Karpas-422 (cell line): ENCODE data around the gene RBMS3. TPM values are rescaled to one million over a fixed set of nuclear protein-coding genes. Genes with fewer than 3 reads are reported as not detected.

Experiments used
- DNase-seq: peaks from one replicate; pipeline ENCODE4 v3.0.0-alpha.2; 2015
- H2AFZ ChIP-seq: fragments of 200-600 bp; sonication (generic); 2 replicates; pipeline ENCODE4 v1.6.1; 2014; ENCODE audit warnings: antibody characterized with exemption, low read length, mixed read lengths
- H3K27ac ChIP-seq: fragments of 200-600 bp; sonication (generic); 2 replicates; pipeline ENCODE4 v1.5.1; 2014; ENCODE audit warnings: mild to moderate bottlenecking, low read length, moderate library complexity
- H3K27me3 ChIP-seq: fragments of 200-600 bp; sonication (generic); 2 replicates; pipeline ENCODE4 v1.6.1; 2014; ENCODE audit warnings: low read length, mixed read lengths
- H3K36me3 ChIP-seq: fragments of 200-600 bp; sonication (generic); 2 replicates; pipeline ENCODE4 v1.6.1; 2014; ENCODE audit warnings: low read length, mixed read lengths; ENCODE audit not compliant: insufficient read depth
- H3K4me1 ChIP-seq: fragments of 200-600 bp; sonication (generic); 2 replicates; pipeline ENCODE4 v1.6.1; 2014; ENCODE audit warnings: mild to moderate bottlenecking, low read length, mixed read lengths
- H3K4me2 ChIP-seq: fragments of 200-600 bp; sonication (generic); 2 replicates; pipeline ENCODE4 v1.6.1; 2014; ENCODE audit warnings: low read length, low read depth, mild to moderate bottlenecking; ENCODE audit not compliant: poor library complexity, severe bottlenecking
- H3K4me3 ChIP-seq: fragments of 200-600 bp; sonication (generic); 2 replicates; pipeline ENCODE4 v1.5.1; 2014; ENCODE audit warnings: mild to moderate bottlenecking, antibody characterized with exemption, low read length, mixed read lengths
- H3K79me2 ChIP-seq: fragments of 200-600 bp; sonication (generic); 2 replicates; pipeline ENCODE4 v1.6.1; 2014; ENCODE audit warnings: mild to moderate bottlenecking, low read length, mixed read lengths
- H3K9ac ChIP-seq: fragments of 200-600 bp; sonication (generic); 2 replicates; pipeline ENCODE4 v1.6.0; 2014; ENCODE audit warnings: low read length
- H3K9me2 ChIP-seq: fragments of 200-600 bp; sonication (generic), shearing (Covaris generic); replicated peaks from 2 replicates; pipeline ENCODE4 v1.6.0; 2014; ENCODE audit warnings: mild to moderate bottlenecking, low read length, moderate library complexity; ENCODE audit not compliant: insufficient read depth
- H3K9me3 ChIP-seq: fragments of 300-700, 200-600 bp; sonication (generic); 2 replicates; pipeline ENCODE4 v1.6.1; 2014; ENCODE audit warnings: low read length, mixed read lengths
- H4K20me1 ChIP-seq: fragments of 200-600 bp; sonication (generic); 2 replicates; pipeline ENCODE4 v1.6.1; 2014; ENCODE audit warnings: mild to moderate bottlenecking, antibody characterized with exemption, low read length, low read depth; ENCODE audit not compliant: insufficient read depth
- total RNA-seq: library from RNA; depleted of rRNA; stranded (reverse); fragments of >200 nt; shearing (Covaris generic); gene quantifications from 2 replicates; pipeline ENCODE4 v1.2.3, GENCODE V29; 2014; ENCODE audit warnings: low replicate concordance

RBMS3 gene
- total RNA-seq, 1 experiment from 2014 or later, result not detected

GRCh38 chr3:29344154-29344553 is 63.3 kb downstream of the RBMS3 start:
- H3K27ac ChIP-seq, result no peak overlapping the region
- no peaks in the 10 kb centered on the region for H4K20me1 ChIP-seq
- no peaks in the 10 kb centered on the region for H3K36me3 ChIP-seq
- no peaks in the 10 kb centered on the region; the same call in 1 of the 2 replicates for H3K9me3 ChIP-seq
- H3K27me3 ChIP-seq, result no peaks in the 10 kb centered on the region
- H3K9me2 ChIP-seq, result no peaks in the 10 kb centered on the region
- no peak for DNase-seq
- no peaks in the 10 kb centered on the region for H3K4me1 ChIP-seq
- H2AFZ ChIP-seq, result no peak overlapping the region
- no peak overlapping the region for H3K4me2 ChIP-seq
- H3K9ac ChIP-seq, result no peak overlapping the region
- H3K4me3 ChIP-seq, result no peak overlapping the region
- no peaks in the 10 kb centered on the region for H3K79me2 ChIP-seq

GRCh38 chr3:29344935-29345334 is 64.1 kb downstream of the RBMS3 start:
- H3K9me3 ChIP-seq, result no peaks in the 10 kb centered on the region; the same call in 1 of the 2 replicates
- H3K4me3 ChIP-seq, result no peak overlapping the region
- no peaks in the 10 kb centered on the region for H3K79me2 ChIP-seq
- no peak overlapping the region for H3K27ac ChIP-seq
- H4K20me1 ChIP-seq, result no peaks in the 10 kb centered on the region
- H2AFZ ChIP-seq, result no peak overlapping the region
- no peaks in the 10 kb centered on the region for H3K27me3 ChIP-seq
- no peak overlapping the region for H3K9ac ChIP-seq
- H3K36me3 ChIP-seq, result no peaks in the 10 kb centered on the region
- no peak for DNase-seq
- no peaks in the 10 kb centered on the region for H3K4me1 ChIP-seq
- no peak overlapping the region for H3K4me2 ChIP-seq
- H3K9me2 ChIP-seq, result no peaks in the 10 kb centered on the region

- Histone ChIP-seq H3K4me2 (no peak overlapping the region), H3K9me2 (no peaks in the 10 kb centered on the region), H4K20me1 (no peaks in the 10 kb centered on the region), H3K9ac (no peak overlapping the region), H3K27ac (no peak overlapping the region), H3K79me2 (no peaks in the 10 kb centered on the region), H3K27me3 (no peaks in the 10 kb centered on the region), H3K9me3 (no peaks in the 10 kb centered on the region; the same call in 1 of the 2 replicates), H3K4me3 (no peak overlapping the region), H3K4me1 (no peaks in the 10 kb centered on the region), H3K36me3 (no peaks in the 10 kb centered on the region), H2AFZ (no peak overlapping the region)
- DNase-seq, result no peak
Measured at GRCh38 chr3:29345516-29346300, 64.8 kb downstream of the RBMS3 start.

GRCh38 chr3:29346828-29347227 is 66.0 kb downstream of the RBMS3 start:
- Histone ChIP-seq H3K9me3 (no peaks in the 10 kb centered on the region; the same call in 1 of the 2 replicates), H2AFZ (no peak overlapping the region), H3K9me2 (no peaks in the 10 kb centered on the region)

GRCh38 chr3:29347412-29347811 is 66.5 kb downstream of the RBMS3 start:
- Histone ChIP-seq H3K79me2 (no peaks in the 10 kb centered on the region), H3K9ac (no peak overlapping the region), H3K4me2 (no peak overlapping the region), H2AFZ (no peak overlapping the region), H3K4me1 (no peaks in the 10 kb centered on the region), H3K27ac (no peak overlapping the region), H3K36me3 (no peaks in the 10 kb centered on the region), H3K4me3 (no peak overlapping the region), H4K20me1 (no peaks in the 10 kb centered on the region), H3K9me3 (no peaks in the 10 kb centered on the region; the same call in 1 of the 2 replicates), H3K27me3 (no peaks in the 10 kb centered on the region), H3K9me2 (no peaks in the 10 kb centered on the region)
- DNase-seq, result no peak

More at GRCh38 chr3:29346828-29347227, 66.0 kb downstream of the RBMS3 start:
- Histone ChIP-seq H3K4me1 (no peaks in the 10 kb centered on the region), H3K4me2 (no peak overlapping the region), H3K36me3 (no peaks in the 10 kb centered on the region), H3K79me2 (no peaks in the 10 kb centered on the region), H4K20me1 (no peaks in the 10 kb centered on the region), H3K9ac (no peak overlapping the region), H3K27me3 (no peaks in the 10 kb centered on the region), H3K4me3 (no peak overlapping the region), H3K27ac (no peak overlapping the region)
- no peak for DNase-seq

- H3K4me3 ChIP-seq, result no peak overlapping the region
- no peaks in the 10 kb centered on the region for H3K4me1 ChIP-seq
- no peak overlapping the region for H2AFZ ChIP-seq
- H3K4me2 ChIP-seq, result no peak overlapping the region
- H4K20me1 ChIP-seq, result no peaks in the 10 kb centered on the region
- H3K9ac ChIP-seq, result no peak overlapping the region
- H3K27me3 ChIP-seq, result no peaks in the 10 kb centered on the region
- no peaks in the 10 kb centered on the region for H3K36me3 ChIP-seq
- no peak for DNase-seq
- H3K79me2 ChIP-seq, result no peaks in the 10 kb centered on the region
- no peaks in the 10 kb centered on the region for H3K9me2 ChIP-seq
- H3K27ac ChIP-seq, result no peak overlapping the region
- H3K9me3 ChIP-seq, result no peaks in the 10 kb centered on the region; the same call in 1 of the 2 replicates
Measured at GRCh38 chr3:29348316-29348715, 67.4 kb downstream of the RBMS3 start.

GRCh38 chr3:29349049-29349448 is 68.2 kb downstream of the RBMS3 start:
- no peaks in the 10 kb centered on the region for H3K9me2 ChIP-seq
- H2AFZ ChIP-seq, result no peak overlapping the region
- H3K4me3 ChIP-seq, result no peak overlapping the region
- H3K4me1 ChIP-seq, result no peaks in the 10 kb centered on the region
- H3K36me3 ChIP-seq, result no peaks in the 10 kb centered on the region
- no peaks in the 10 kb centered on the region; the same call in 1 of the 2 replicates for H3K9me3 ChIP-seq
- DNase-seq, result no peak
- no peaks in the 10 kb centered on the region for H3K27me3 ChIP-seq
- no peaks in the 10 kb centered on the region for H3K79me2 ChIP-seq
- H4K20me1 ChIP-seq, result no peaks in the 10 kb centered on the region
- no peak overlapping the region for H3K27ac ChIP-seq
- H3K4me2 ChIP-seq, result no peak overlapping the region
- no peak overlapping the region for H3K9ac ChIP-seq

GRCh38 chr3:29353807-29354206 is 72.9 kb downstream of the RBMS3 start:
- Histone ChIP-seq H3K9ac (no peak overlapping the region), H3K9me2 (no peaks in the 10 kb centered on the region), H3K27ac (no peak overlapping the region), H3K4me1 (no peaks in the 10 kb centered on the region), H2AFZ (no peak overlapping the region), H3K4me2 (no peak overlapping the region), H3K27me3 (no peaks in the 10 kb centered on the region), H3K36me3 (no peaks in the 10 kb centered on the region), H3K4me3 (no peak overlapping the region), H3K79me2 (no peaks in the 10 kb centered on the region), H4K20me1 (no peaks in the 10 kb centered on the region), H3K9me3 (peaks cover 10% of the 10 kb centered on the region)
- DNase-seq, result no peak
